Measurements from ENCODE around the gene CELSR1.

CELSR1 gene, protein sequence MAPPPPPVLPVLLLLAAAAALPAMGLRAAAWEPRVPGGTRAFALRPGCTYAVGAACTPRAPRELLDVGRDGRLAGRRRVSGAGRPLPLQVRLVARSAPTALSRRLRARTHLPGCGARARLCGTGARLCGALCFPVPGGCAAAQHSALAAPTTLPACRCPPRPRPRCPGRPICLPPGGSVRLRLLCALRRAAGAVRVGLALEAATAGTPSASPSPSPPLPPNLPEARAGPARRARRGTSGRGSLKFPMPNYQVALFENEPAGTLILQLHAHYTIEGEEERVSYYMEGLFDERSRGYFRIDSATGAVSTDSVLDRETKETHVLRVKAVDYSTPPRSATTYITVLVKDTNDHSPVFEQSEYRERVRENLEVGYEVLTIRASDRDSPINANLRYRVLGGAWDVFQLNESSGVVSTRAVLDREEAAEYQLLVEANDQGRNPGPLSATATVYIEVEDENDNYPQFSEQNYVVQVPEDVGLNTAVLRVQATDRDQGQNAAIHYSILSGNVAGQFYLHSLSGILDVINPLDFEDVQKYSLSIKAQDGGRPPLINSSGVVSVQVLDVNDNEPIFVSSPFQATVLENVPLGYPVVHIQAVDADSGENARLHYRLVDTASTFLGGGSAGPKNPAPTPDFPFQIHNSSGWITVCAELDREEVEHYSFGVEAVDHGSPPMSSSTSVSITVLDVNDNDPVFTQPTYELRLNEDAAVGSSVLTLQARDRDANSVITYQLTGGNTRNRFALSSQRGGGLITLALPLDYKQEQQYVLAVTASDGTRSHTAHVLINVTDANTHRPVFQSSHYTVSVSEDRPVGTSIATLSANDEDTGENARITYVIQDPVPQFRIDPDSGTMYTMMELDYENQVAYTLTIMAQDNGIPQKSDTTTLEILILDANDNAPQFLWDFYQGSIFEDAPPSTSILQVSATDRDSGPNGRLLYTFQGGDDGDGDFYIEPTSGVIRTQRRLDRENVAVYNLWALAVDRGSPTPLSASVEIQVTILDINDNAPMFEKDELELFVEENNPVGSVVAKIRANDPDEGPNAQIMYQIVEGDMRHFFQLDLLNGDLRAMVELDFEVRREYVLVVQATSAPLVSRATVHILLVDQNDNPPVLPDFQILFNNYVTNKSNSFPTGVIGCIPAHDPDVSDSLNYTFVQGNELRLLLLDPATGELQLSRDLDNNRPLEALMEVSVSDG (N-terminal part only)

DNA sequence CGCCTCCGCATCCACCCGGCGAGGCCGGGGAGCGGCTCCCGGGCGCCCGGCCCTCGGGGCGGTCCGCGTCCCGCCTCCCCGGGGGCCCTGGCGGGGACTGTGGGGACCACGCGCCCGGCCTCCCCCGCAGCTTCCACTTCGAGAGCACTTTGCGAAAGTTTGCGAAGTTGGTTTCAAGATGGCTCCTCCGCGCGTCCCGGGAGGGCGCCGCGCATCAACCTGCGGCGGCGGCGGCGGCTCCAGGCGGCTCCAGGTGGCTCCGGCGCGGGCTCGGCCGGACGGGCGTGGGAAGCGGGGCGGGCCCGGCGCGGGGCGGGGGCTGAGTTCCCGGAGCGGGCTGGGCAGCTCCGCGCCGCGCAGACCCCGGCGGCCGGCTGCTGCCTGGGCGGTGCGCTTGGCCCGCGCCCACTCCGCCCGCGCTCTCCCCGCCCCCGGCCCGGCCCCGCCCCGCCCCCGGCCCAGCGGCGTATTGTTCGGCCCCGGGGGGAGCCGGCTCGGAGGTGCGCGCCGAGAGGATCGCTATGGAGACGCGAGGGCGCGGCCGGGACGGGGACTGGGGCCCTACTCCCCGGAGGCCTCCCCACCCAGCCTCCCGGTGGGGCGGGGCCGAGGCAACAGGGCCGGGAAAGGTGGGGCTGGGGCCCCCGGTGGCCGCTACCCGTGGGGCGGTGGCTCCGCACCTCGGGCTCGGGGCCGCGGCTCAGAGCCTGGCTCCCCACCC is at the start of gene CELSR1:
TSS of gene CELSR1 (minus strand) at position 396 of the 721 bp plus-strand sequence. CDS start 450 bp downstream, outside the sequence.
- DNase-seq, result no peak

DNA sequence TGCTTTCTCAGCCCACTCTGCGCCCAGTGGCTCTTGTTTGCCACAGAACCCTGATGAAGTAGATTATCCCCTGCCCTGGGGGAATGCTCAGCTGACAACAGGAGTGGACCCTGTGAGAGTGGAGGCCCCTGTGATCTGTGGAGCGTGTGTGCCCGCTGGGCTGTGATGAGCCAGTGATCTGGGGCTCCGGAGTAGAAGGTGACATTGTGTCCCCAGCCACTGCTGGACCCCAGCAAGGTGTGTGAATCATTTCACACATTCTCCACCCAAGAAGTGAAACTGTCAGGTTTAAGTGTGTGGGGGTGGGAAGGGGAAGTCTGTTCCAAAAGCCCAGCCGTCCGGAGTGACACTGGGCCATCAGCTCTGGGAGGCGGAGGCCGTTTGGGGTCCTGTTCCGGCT is 49.6 kb upstream of the CELSR1 start:
- DNase-seq, result no peak

- no peak for DNase-seq
Measured at GRCh38 chr22:46586531-46587011, 49.2 kb upstream of the CELSR1 start.

- DNase-seq, result no peak
Measured at GRCh38 chr22:46586123-46586519, 48.7 kb upstream of the CELSR1 start.

- DNase-seq, result no peak
Measured at GRCh38 chr22:46585340-46586122, 48.1 kb upstream of the CELSR1 start.

DNA sequence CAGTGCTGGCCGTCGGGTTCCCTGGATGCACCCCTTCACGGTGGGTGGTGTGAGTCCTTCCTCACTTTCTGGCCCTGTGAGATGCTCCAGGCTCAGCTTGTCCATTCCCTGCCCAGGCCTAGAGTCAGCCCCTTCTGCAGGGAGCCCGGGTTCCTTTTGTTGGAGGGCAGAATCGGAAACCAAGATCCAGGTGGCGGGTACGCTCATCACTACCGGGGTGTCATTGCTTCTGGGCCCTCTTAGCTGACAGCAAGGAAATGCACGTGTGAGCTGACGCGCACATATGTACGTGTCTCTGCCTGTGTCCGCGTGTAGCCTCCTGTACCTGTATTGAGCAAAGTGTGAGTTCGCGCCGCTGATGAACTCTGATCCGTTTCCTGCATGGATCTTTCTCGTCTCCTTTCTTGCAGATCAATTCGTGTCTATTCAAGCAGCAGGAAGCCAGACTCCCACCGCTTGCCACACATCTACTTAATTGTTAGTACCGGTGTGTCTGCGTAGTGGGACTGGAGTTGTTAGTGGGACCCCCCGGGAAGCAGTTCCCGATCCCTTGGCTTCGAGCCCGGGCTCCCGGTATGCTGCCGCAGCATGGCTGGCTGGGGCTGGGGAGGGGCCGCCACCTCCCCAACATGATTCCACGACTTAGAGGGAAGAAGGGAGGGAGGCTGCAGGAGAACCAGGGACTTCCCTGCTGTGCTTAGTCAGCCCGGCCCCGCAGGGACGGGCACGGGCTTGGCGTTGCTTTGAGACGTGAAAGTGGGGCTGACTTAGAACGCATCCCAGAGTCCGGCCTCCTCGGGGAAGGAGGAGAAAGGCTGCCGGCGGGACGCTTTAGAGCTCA is 46.9 kb upstream of the CELSR1 start:
- no peak for DNase-seq

GRCh38 chr22:46583571-46583970 is 46.2 kb upstream of the CELSR1 start:
- no peak for DNase-seq

- DNase-seq, result no peak
Measured at GRCh38 chr22:46582281-46582933, 45.0 kb upstream of the CELSR1 start.

DNA sequence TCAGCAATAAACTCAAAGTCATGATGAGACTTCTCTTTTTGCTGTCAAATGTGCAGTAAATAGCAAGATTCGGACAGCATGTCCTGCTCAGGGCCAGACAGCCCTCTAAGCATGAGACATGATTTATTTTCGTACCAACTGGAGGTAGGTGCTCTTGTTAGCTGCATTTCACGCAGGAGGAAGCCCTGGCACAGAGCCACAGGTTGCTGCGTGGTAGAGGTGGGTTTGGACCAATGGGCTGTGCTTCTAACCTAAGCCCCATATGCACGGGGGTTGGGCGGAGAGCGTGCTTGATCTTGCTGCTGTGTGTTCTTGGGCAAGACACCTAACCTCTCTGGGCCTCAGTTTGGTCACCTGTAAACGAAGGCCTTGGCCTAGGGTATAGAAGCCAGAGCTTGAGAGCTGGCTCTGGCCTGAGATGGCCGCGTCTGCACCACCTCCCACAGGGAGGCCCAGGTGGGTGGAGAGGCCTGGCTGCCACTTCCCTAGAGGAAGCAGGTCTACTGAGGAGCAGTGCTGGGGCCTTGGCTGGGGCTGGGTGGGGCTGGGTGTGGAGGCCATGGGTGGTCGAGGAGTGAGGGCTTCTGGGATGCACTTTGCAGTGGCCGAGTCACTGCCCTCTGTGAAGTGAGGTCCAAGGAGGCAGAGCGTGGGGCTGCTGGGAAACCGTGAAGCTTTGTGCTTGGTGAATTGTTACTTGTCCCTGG is 44.3 kb upstream of the CELSR1 start:
- DNase-seq, result no peak

GRCh38 chr22:46580940-46581537 is 43.6 kb upstream of the CELSR1 start:
- DNase-seq, result no peak

DNA sequence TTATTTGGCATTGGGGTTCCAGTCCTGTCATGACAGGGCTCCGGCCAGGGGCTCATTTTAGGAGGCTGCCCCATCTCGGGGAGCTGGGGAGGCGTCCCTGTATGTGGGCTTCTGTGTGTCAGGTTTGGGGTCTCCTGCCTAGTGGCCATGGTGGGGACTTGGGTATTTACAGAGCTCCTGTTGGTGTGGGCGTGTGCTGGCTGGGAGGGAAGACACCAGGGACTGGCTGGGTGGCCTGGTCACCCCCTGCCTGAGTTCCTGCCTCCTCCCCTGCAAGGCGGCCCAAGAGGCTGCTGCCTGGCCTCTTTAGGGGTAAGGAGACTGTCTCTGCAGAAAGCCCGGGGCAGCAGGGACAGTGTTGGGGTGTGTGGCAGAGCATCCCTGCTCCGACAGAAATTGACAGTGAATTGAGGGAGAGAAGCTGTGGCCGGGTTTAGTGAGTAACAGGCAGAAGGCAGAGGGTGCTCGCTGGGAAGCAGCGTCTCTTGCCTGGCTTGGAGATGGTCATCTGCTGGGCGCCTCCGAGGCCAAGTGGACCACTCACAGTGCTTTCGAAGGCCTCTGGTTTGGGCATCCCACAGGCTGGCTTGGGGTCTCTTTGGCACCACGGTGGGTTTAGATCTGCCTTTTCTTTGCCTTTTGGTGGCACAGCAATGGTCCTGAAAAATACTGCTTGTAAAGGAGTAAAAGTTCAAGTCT is 42.5 kb upstream of the CELSR1 start:
- no peak for DNase-seq

DNA sequence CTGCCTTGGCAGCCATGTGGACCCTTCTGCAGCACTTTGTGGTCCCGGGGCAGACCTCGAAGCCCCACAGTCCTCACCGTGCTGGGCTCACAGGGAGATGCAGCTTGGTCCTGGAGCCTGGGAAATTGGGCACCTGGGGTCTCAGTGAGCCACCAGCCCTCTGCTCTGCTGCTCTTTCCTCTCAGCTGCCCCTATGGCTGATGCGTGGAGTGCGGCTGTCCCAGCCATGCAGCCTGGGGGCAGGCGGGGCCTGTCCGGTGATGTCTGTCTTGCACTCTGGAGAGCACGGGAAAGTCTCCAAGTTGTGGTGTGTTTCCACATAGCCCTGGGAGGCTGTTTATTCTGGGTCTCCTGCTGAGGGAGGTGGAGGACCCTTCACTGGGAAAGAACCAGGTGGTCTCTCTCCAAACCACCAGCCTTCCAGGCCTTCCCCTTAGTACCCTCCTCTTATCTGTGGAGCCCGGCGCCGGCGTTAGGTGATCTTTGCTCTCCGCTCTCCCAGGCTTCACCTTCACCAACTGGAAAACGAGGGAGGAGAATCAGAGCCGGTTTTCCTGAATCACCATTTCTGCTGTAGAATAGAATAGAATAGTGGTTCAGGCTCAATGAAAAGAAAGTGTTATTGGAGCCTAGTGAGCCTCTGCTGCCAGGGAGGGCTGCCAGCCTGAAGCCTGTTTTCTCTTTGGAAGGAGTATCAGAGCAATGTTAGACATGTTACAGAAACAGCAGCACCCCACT is 41.6 kb upstream of the CELSR1 start:
- no peak for DNase-seq

DNA sequence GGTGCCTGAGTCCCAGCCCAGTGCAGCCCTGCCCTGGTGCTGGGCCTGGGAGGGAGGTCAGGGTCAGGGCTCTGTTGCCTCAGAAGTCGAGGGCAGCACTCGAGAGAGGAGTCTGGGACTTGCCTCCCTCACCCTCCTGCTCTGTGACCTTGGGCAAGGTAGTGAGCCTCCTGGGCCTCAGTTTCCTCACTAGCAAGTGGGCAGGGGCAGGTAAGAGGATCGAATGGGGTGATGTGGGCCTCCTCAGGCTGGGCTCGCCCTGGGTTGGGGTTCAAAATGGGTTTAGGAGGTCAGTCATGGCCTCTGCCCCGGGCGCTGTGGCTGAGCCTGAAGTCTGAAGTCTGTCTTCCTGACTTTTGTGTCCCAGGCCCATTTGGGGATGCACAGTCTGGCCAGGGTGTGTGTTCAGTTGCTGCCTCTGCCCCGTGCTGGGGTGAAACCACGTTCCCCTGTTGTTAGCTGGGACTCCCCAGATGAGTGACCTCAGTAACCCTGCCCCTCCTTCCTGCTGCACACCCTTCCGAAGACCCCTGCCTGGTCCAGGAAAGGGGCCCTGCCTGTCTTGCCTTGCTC is 40.9 kb upstream of the CELSR1 start:
- DNase-seq, result no peak

DNA sequence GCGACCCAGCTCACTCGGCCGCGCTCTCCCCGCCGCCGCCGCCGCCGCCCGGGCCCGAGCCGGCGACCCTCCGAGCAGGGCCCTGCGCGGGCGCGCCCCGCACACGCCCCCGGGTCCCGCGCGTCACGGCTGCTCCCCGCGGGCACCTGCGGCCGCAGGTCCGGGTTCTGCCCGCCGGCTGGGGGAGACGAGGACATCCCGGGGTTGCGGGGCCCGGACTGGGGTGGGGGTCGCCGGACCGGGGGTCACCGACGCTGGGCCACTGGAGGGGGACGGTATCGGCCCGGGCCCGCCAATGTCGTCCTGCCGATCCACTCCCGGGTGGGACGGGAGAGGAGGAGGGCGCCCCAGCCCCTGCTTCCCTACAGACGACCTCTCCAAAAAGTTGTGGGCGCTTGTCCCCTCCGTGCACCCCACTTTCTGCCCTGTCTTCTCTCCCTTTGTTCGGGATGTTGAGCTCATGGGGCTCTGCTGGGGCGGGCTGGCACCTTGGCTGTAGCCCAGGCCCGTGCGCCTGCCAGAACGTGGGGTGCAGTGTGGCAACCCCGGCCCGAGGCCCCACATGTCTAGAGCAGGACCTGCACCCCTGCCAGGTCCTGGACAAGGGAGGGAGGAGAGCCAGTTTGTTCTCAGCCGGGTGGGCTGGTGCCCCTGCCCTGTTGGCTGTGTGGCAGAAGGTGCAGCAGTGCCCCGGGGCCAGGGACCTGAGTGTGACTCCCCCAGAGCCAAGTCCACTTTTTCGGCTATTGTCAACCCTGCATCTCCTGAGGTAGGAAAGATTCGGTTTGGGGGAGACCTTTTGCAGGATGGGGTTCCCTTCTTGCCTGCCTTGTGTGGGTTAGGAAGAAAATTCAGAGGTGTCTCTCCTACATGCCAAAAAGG is 40.2 kb upstream of the CELSR1 start:
- DNase-seq, result no peak

DNA sequence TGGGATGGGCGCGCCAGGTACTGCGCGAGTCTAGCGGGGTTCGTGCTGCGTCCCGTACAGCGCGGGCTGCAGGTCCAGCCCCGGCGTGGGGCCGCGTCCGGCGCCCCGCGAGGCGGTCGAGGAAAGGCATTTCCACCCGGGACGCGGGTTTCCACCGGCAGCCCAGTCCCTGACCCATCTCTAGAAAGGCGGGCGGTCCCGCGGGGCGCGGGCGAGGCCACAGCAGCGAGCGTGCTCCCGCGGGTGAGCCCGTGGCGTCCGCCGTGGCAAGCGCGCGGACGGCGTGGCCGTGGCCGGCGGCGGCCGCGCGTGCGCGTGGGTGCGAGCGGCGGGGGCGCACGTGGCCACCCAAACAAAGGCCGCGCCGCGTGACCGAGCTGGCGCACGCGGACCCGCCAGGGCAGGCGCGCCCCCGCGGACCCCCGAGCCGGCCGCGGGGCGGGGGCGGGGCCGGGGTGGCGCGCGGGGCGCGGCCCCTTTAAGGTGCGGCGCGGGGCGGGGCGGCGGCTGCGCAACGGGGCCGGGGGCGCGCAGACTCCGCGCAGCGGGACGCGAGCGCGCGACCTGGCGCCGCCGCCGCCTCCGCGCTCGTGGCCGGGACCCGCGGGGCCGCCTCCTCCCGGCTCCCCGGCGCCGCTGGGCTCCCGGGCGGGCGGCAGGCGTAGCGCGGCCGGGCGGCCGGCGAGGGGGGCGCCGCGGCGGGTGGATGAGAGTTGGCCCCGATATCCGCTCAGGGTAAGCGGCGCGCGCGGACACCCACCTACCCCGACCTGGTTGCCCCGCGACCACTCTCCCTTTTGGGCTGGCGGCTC is 39.3 kb upstream of the CELSR1 start:
- DNase-seq, result no peak

Measured in NCI-H187 (cell line).